H1 (cell line): ENCODE results near the gene SNX21. TPM values are rescaled to one million over a fixed set of nuclear protein-coding genes. Genes with fewer than 3 reads are reported as not detected.

Experiments
- ASH2L ChIP-seq: fragments of 200-600, 300-600 bp; sonication (generic); IDR thresholded peaks from one replicate; pipeline ENCODE4 v1.7.1; 2017; ENCODE audit warnings: low read length
- BCL11A ChIP-seq, 2 experiments: IDR thresholded peaks; one replicate each; pipeline ENCODE4 v1.6.1; 2011; ENCODE audit warnings: low read depth in 2 of 2, low read length in 2 of 2, mild to moderate bottlenecking in 2 of 2
- CREB1 ChIP-seq: IDR thresholded peaks from 2 replicates; pipeline ENCODE4 v1.6.1; 2012; ENCODE audit warnings: inconsistent platforms
- CTBP2 ChIP-seq: IDR thresholded peaks from 2 replicates; pipeline ENCODE4 v1.7.0; 2011; ENCODE audit warnings: borderline replicate concordance, mild to moderate bottlenecking, moderate library complexity, mixed read lengths, low read length; ENCODE audit not compliant: insufficient read depth, insufficient read length
- KDM4A ChIP-seq: IDR thresholded peaks from one replicate; pipeline ENCODE4 v1.7.1; 2012; ENCODE audit warnings: low read depth, mild to moderate bottlenecking, moderate library complexity, low read length, inconsistent platforms; ENCODE audit not compliant: severe bottlenecking
- POU5F1 ChIP-seq: IDR thresholded peaks from 2 replicates; pipeline ENCODE4 v1.6.1; 2011; ENCODE audit warnings: low read depth, mild to moderate bottlenecking, low read length, moderate library complexity
- RNF2 ChIP-seq: fragments of 200-900, 300-1000 bp; sonication (generic); IDR thresholded peaks from 2 replicates; pipeline ENCODE4 v1.7.1; 2016; ENCODE audit warnings: borderline replicate concordance, low read depth, mild to moderate bottlenecking, antibody characterized with exemption, low read length; ENCODE audit not compliant: poor library complexity, severe bottlenecking; ENCODE audit errors: missing control alignments
- SIN3A ChIP-seq, 2 experiments: IDR thresholded peaks in 1 of 2; conservative IDR thresholded peaks in 1 of 2; 2 replicates each; pipeline ENCODE4 v1.6.1; 2011 to 2012; ENCODE audit warnings: low read length in 2 of 2, improper control_type of control experiment in 1 of 2, low read depth in 1 of 2, mild to moderate bottlenecking in 1 of 2
- SIX5 ChIP-seq: IDR thresholded peaks from 2 replicates; pipeline ENCODE4 v1.6.1; 2011; ENCODE audit warnings: mild to moderate bottlenecking, low read depth, low read length
- TAF1 ChIP-seq: IDR thresholded peaks from 2 replicates; pipeline ENCODE4 v1.6.1; 2011; ENCODE audit warnings: mild to moderate bottlenecking, low read depth, low read length
- TCF12 ChIP-seq: IDR thresholded peaks from 2 replicates; pipeline ENCODE4 v1.6.1; 2011; ENCODE audit warnings: low read depth, mild to moderate bottlenecking, low read length
- polyA plus RNA-seq, 7 experiments: library from polyadenylated mRNA; depleted of rRNA in 3 of 7; stranded (reverse) in 5 of 7; unstranded in 2 of 7; fragments of >200 nt in 5 of 7; fragments of 200-250 nt in 2 of 7; gene quantifications; 1 replicate in 5 of 7; 2 replicates in 1 of 7; 4 replicates in 1 of 7; pipeline versions ENCODE4 v1.2.1 to v1.2.3, GENCODE V29; 2011 to 2013; ENCODE audit warnings: missing spikeins in 2 of 7, mixed read lengths in 2 of 7
- total RNA-seq: library from RNA; stranded (reverse); fragmentation: NEBNext Ultra II Directional; extraction: Animal tissue kit (Norgen Biotek cat#: 25700); gene quantifications from 2 replicates; pipeline ENCODE4 v1.2.1, GENCODE V29; 2021
- TF ChIP-seq, protein P1 (sequence below), 3 experiments: IDR thresholded peaks; 1 replicate in 2 of 3; 2 replicates in 1 of 3; pipeline versions ENCODE4 v1.5.1 to v1.6.1; 2011; ENCODE audit warnings: low read length in 3 of 3, mild to moderate bottlenecking in 3 of 3, inconsistent platforms in 2 of 3, low read depth in 1 of 3, moderate library complexity in 1 of 3; ENCODE audit not compliant: insufficient read depth in 1 of 3; ENCODE audit errors: control extremely low read depth in 1 of 3
- TF ChIP-seq, protein P2 (sequence below): IDR thresholded peaks from 2 replicates; pipeline ENCODE4 v1.6.1; 2012; ENCODE audit warnings: inconsistent platforms
- TF ChIP-seq, protein P3 (sequence below): IDR thresholded peaks from 2 replicates; pipeline ENCODE4 v1.6.1; 2012; ENCODE audit warnings: inconsistent platforms

The SNX21 gene
- total and polyA plus RNA-seq, 2 of the 8 experiments (the other 6 are each of a cell fraction or from before 2014, with no cell fraction given) = 15.8 to 16.8 TPM

DNA sequence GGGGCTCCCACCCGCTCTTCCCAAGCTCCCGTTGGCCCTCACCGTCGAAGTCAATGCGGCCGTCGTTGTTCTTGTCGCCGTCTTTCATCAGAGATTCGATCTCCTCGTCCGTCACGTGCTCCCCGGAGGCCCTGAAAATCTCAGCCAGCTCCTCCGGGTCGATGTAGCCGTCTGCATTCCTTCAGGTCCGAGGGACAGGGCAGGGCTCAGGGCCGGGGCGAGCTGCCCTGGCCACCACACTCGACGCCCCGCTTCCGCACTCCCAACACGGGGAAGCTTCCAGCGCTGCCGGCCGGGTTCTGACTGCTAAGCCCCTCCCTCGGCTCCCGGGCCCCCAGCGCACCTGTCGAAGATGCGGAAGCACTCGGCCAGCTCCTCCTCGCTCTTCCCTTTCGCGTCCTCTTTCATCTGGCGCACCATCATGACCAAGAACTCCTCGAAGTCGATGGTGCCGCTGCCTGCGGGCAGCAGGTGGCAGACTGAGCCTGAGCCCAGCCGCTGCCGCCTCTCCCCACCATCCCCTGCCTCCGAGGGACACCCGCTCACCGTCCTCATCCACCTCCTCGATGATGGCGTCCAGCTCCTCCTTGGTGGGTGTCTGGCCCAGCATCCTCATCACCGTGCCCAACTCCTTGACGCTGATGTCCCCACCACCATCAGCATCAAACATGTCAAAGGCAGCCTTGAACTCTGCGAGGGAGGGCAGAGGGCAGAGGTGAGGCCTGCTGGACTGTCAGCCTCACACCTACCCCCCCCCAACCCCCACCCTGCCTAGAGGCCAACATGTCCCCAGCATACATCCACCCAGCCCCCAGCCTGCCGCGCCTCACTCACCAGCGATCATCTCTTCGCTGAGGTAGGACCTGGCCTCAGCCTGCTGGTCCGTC lies 9.4 kb upstream of the SNX21 start (continued):
- TF ChIP-seq, protein P1, sequence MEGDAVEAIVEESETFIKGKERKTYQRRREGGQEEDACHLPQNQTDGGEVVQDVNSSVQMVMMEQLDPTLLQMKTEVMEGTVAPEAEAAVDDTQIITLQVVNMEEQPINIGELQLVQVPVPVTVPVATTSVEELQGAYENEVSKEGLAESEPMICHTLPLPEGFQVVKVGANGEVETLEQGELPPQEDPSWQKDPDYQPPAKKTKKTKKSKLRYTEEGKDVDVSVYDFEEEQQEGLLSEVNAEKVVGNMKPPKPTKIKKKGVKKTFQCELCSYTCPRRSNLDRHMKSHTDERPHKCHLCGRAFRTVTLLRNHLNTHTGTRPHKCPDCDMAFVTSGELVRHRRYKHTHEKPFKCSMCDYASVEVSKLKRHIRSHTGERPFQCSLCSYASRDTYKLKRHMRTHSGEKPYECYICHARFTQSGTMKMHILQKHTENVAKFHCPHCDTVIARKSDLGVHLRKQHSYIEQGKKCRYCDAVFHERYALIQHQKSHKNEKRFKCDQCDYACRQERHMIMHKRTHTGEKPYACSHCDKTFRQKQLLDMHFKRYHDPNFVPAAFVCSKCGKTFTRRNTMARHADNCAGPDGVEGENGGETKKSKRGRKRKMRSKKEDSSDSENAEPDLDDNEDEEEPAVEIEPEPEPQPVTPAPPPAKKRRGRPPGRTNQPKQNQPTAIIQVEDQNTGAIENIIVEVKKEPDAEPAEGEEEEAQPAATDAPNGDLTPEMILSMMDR (IDR thresholded peaks at IDR 0.05; ENCODE audit: control extremely low read depth in 1 of 3, insufficient read depth in 1 of 3, low read depth in 1 of 3, low read length in 3 of 3) = peak; percentile 58 to 78 (median 72)
- TF ChIP-seq SIN3A (conservative IDR thresholded peaks at IDR 0.05 in 1 of 2, IDR thresholded peaks at IDR 0.05 in 1 of 2; ENCODE audit: low read depth in 1 of 2, low read length in 2 of 2) (0 out of 4 replicates have a peak, but pooled peaks of 1 of the 2 experiments have one; percentile 43), TAF1 (0 out of 2 replicates have a peak, but pooled peaks have one; percentile 24), BCL11A (IDR thresholded peaks at IDR 0.05; ENCODE audit: low read depth in 2 of 2, low read length in 2 of 2) (no peak), ASH2L (no peak), CREB1 (peak; percentile 82), POU5F1 (no peak), KDM4A (peak; percentile 84), CTBP2 (peak; percentile 66), RNF2 (peak; percentile 68), SIX5 (no peak), TCF12 (0 out of 2 replicates have a peak, but pooled peaks have one; percentile 12)
- TF ChIP-seq, protein P2, sequence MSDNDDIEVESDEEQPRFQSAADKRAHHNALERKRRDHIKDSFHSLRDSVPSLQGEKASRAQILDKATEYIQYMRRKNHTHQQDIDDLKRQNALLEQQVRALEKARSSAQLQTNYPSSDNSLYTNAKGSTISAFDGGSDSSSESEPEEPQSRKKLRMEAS = peak; percentile 72
- TF ChIP-seq, protein P3, sequence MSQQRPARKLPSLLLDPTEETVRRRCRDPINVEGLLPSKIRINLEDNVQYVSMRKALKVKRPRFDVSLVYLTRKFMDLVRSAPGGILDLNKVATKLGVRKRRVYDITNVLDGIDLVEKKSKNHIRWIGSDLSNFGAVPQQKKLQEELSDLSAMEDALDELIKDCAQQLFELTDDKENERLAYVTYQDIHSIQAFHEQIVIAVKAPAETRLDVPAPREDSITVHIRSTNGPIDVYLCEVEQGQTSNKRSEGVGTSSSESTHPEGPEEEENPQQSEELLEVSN = peak; percentile 90
